GM23338 (cell line): Measurements from ENCODE around the gene SIRT1. TPM values are rescaled to one million over a fixed set of nuclear protein-coding genes. Genes with fewer than 3 reads are reported as not detected.

Experiments used
- ATAC-seq: fragments of 200-7000 bp; cut with Tn5 transposase; 3 replicates; pipeline ENCODE4 v1.9.1; 2020
- DNase-seq: peaks from one replicate; pipeline ENCODE4 v3.0.0-alpha.2; 2015; ENCODE audit warnings: low spot score
- H2AFZ ChIP-seq: fragments of 200-600 bp; sonication (generic); 2 replicates; pipeline ENCODE4 v1.8.0; 2016; ENCODE audit warnings: antibody characterized with exemption, mild to moderate bottlenecking, moderate library complexity
- H3F3A ChIP-seq: fragments of 200-600 bp; sonication (generic); replicated peaks from 2 replicates; pipeline ENCODE4 v1.8.0; 2017; ENCODE audit warnings: antibody characterized with exemption, mixed run types, low read depth
- H3K27ac ChIP-seq: fragments of 200-600 bp; sonication (generic); 2 replicates; pipeline ENCODE4 v1.6.1; 2016; ENCODE audit warnings: low read depth
- H3K27me3 ChIP-seq: fragments of 200-600 bp; sonication (generic); 2 replicates; pipeline ENCODE4 v1.8.0; 2016; ENCODE audit warnings: mild to moderate bottlenecking, mixed run types, moderate library complexity; ENCODE audit not compliant: insufficient read depth
- H3K36me3 ChIP-seq: fragments of 200-600 bp; sonication (generic); 2 replicates; pipeline ENCODE4 v1.8.0; 2016; ENCODE audit warnings: mild to moderate bottlenecking; ENCODE audit not compliant: insufficient read depth
- H3K4me1 ChIP-seq: fragments of 200-600 bp; sonication (generic); 2 replicates; pipeline ENCODE4 v1.8.0; 2016; ENCODE audit warnings: mild to moderate bottlenecking, moderate library complexity; ENCODE audit not compliant: insufficient read depth
- H3K4me2 ChIP-seq: fragments of 200-600 bp; sonication (generic); 2 replicates; pipeline ENCODE4 v1.7.1; 2017; ENCODE audit warnings: mixed run types
- H3K4me3 ChIP-seq: fragments of 200-600 bp; sonication (generic); 2 replicates; pipeline ENCODE4 v1.6.1; 2016; ENCODE audit warnings: mixed run types
- H3K79me2 ChIP-seq: fragments of 200-600 bp; sonication (generic); replicated peaks from 2 replicates; pipeline ENCODE4 v1.8.0; 2017; ENCODE audit warnings: mild to moderate bottlenecking; ENCODE audit not compliant: insufficient read depth
- H3K9me2 ChIP-seq: fragments of 200-600 bp; sonication (generic); 2 replicates; pipeline ENCODE4 v1.8.0; 2017; ENCODE audit not compliant: insufficient read depth
- H4K20me1 ChIP-seq: fragments of 200-600 bp; sonication (generic); replicated peaks from 2 replicates; pipeline ENCODE4 v1.8.0; 2017; ENCODE audit warnings: mild to moderate bottlenecking; ENCODE audit not compliant: insufficient read depth
- H3K27ac Mint-ChIP-seq: 2 replicates; pipeline ENCODE4 v1.8.0; 2020; ENCODE audit warnings: inconsistent platforms, mild to moderate bottlenecking, moderate library complexity, mixed read lengths
- H3K27me3 Mint-ChIP-seq: 3 replicates; pipeline ENCODE4 v1.8.0; 2022; ENCODE audit warnings: low read depth, mild to moderate bottlenecking, moderate library complexity, mixed read lengths, inconsistent platforms; ENCODE audit not compliant: insufficient read depth, poor library complexity
- H3K36me3 Mint-ChIP-seq: 3 replicates; pipeline ENCODE4 v1.8.0; 2021; ENCODE audit warnings: low read depth, mild to moderate bottlenecking, inconsistent platforms, moderate library complexity, mixed read lengths
- H3K4me1 Mint-ChIP-seq: 3 replicates; pipeline ENCODE4 v1.8.0; 2020; ENCODE audit warnings: mild to moderate bottlenecking, inconsistent platforms, mixed read lengths
- H3K4me3 Mint-ChIP-seq: 3 replicates; pipeline ENCODE4 v1.8.0; 2021; ENCODE audit warnings: moderate library complexity, mild to moderate bottlenecking, inconsistent platforms, mixed read lengths
- H3K9me3 Mint-ChIP-seq: 3 replicates; pipeline ENCODE4 v1.8.0; 2020; ENCODE audit warnings: moderate library complexity, mild to moderate bottlenecking, inconsistent platforms, mixed read lengths
- CREB1 ChIP-seq: fragments of 250-450 bp; sonication (Bioruptor Pico); IDR thresholded peaks from 2 replicates; pipeline ENCODE4 v1.5.0; 2020; ENCODE audit warnings: low read depth, mild to moderate bottlenecking, moderate library complexity
- ETS1 ChIP-seq: IDR thresholded peaks from 2 replicates; pipeline ENCODE4 v1.6.1; 2016; ENCODE audit warnings: antibody characterized with exemption
- JUNB ChIP-seq: IDR thresholded peaks from one replicate; pipeline ENCODE4 v1.6.1; 2016; ENCODE audit warnings: antibody characterized with exemption; ENCODE audit not compliant: unreplicated experiment
- NANOG ChIP-seq: IDR thresholded peaks from 2 replicates; pipeline ENCODE4 v1.6.1; 2016; ENCODE audit warnings: antibody characterized with exemption, borderline replicate concordance
- POLR2AphosphoS5 ChIP-seq: IDR thresholded peaks from 2 replicates; pipeline ENCODE4 v1.6.1; 2016; ENCODE audit warnings: antibody characterized with exemption, low read depth
- STAT1 ChIP-seq: IDR thresholded peaks from one replicate; pipeline ENCODE4 v1.6.1; 2016; ENCODE audit warnings: antibody characterized with exemption; ENCODE audit not compliant: unreplicated experiment
- ZNF114 ChIP-seq: fragments of 250-450 bp; sonication (Bioruptor Pico); IDR thresholded peaks from 2 replicates; pipeline ENCODE4 v1.5.0; 2020; ENCODE audit warnings: mild to moderate bottlenecking, moderate library complexity
- polyA plus RNA-seq: library from polyadenylated mRNA; unstranded; fragments of >200 nt; fragmentation: Nextera tagmentation; extraction: Ambion mirVana; gene quantifications from 2 replicates; pipeline ENCODE4 v1.2.1, GENCODE V29; 2016
- total RNA-seq: library from RNA; depleted of rRNA; stranded (reverse); fragments of >200 nt; shearing (Covaris generic); gene quantifications from 2 replicates; pipeline ENCODE4 v1.2.3, GENCODE V29; 2014
- TF ChIP-seq, protein P1 (sequence below): fragments of 250-450 bp; sonication (Bioruptor Pico); IDR thresholded peaks from 2 replicates; pipeline ENCODE4 v1.5.0; 2020; ENCODE audit warnings: mild to moderate bottlenecking, moderate library complexity
- TF ChIP-seq, protein P2 (sequence below), 2 experiments: fragments of 200-600 bp in 1 of 2; sonication (generic) in 1 of 2; conservative IDR thresholded peaks; 2 replicates each; pipeline versions ENCODE4 v1.5.1 to v1.6.1; 2016 to 2017; ENCODE audit warnings: antibody characterized with exemption in 2 of 2, low read depth in 2 of 2, mild to moderate bottlenecking in 2 of 2, moderate library complexity in 1 of 2

The SIRT1 gene
- total and polyA plus RNA-seq, 2 experiments from 2014 or later: 35.9 to 61.6 TPM

DNA sequence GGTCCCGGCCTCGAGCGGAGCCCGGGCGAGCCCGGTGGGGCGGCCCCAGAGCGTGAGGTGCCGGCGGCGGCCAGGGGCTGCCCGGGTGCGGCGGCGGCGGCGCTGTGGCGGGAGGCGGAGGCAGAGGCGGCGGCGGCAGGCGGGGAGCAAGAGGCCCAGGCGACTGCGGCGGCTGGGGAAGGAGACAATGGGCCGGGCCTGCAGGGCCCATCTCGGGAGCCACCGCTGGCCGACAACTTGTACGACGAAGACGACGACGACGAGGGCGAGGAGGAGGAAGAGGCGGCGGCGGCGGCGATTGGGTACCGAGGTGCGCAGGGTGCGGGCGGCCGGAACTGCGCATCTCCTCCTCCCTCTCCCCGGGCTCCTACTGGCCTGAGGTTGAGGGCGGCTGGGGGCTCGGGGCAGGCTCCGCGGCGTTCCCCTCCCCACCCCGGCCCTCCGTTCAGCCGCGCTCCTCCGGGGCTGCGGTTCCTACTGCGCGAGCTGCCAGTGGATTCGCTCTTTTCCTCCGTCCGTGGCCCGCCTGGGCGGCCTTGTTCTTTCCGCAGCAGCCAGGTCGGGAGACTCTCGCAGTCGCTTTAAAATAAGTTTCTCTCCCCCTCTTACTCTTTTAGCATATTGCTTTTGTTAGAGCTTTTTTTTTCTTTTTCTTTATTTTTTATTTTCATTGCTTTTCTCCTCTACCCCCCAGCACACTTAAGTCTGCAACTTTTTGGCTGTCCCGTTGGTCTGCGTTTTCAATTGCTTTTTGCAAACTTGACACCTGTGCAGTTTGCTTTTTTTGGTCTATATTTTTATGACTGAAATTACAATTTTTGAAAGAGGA, 600 bp downstream of the SIRT1 start:
- H4K20me1 ChIP-seq: peaks cover 39% of the 10 kb centered on the region
- peaks cover 12% of the 10 kb centered on the region for H3K27me3 Mint-ChIP-seq
- peaks cover 33% of the 10 kb centered on the region for H3K36me3 ChIP-seq
- H3K4me2 ChIP-seq: peak overlapping the region; percentile 93
- TF ChIP-seq STAT1 (no peak), POLR2AphosphoS5 (no peak; the same call in 1 of the 2 replicates), CREB1 (CRISPR knock-in tag) (no peak), ETS1 (peak; percentile 13; the same call in 1 of the 2 replicates)
- H2AFZ ChIP-seq: no peak overlapping the region
- peak; percentile 84 for DNase-seq
- H3K27me3 ChIP-seq: no peaks in the 10 kb centered on the region
- peak overlapping the region; percentile 94 for H3K4me3 ChIP-seq
- H3K36me3 Mint-ChIP-seq: peaks cover 49% of the 10 kb centered on the region
- peaks cover 9% of the 10 kb centered on the region for H3F3A ChIP-seq
- peak overlapping the region; percentile 93 for H3K27ac ChIP-seq
- H3K27ac Mint-ChIP-seq: peak overlapping the region; percentile 92
- H3K4me1 Mint-ChIP-seq: peaks cover 18% of the 10 kb centered on the region
- H3K9me3 Mint-ChIP-seq: peaks cover 2% of the 10 kb centered on the region; the same call in 1 of the 3 replicates
- peak; percentile 67 for ATAC-seq
- peaks cover 19% of the 10 kb centered on the region for H3K4me1 ChIP-seq
- peaks cover 52% of the 10 kb centered on the region for H3K79me2 ChIP-seq
- no peaks in the 10 kb centered on the region for H3K9me2 ChIP-seq
- peak overlapping the region; percentile 89 for H3K4me3 Mint-ChIP-seq

DNA sequence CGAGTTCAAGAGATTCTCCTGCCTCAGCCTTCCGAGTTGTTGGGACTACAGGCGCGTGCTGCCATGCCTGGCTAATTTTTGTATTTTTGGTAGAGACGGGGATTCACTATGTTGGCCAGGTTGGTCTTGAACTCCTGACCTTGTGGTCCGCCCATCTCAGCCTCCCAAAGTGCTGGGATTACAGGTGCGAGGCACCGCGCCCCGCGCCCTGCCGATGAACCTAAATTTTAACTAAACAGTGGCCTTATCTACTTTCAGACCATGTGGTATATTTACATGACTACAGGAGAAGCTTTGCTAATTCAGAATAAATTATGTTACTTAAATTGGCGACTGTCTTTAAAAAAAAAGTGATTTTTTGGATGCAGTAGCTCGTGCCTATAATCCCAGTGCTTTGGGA, 9.2 kb downstream of the SIRT1 start:
- no peak overlapping the region for H3K4me3 Mint-ChIP-seq
- H3K36me3 Mint-ChIP-seq: peaks cover 94% of the 10 kb centered on the region
- Histone ChIP-seq H3F3A (no peaks in the 10 kb centered on the region), H3K9me2 (no peaks in the 10 kb centered on the region), H2AFZ (no peak overlapping the region), H3K4me1 (no peaks in the 10 kb centered on the region), H3K4me2 (no peak overlapping the region), H3K27ac (no peak overlapping the region), H3K4me3 (no peak overlapping the region), H3K27me3 (no peaks in the 10 kb centered on the region), H3K36me3 (peaks cover 88% of the 10 kb centered on the region), H4K20me1 (peaks cover 45% of the 10 kb centered on the region), H3K79me2 (peaks cover 100% of the 10 kb centered on the region)
- 0 out of 3 replicates have a peak, but pooled peaks cover 4% of the 10 kb centered on the region for H3K4me1 Mint-ChIP-seq
- ATAC-seq (no peak), DNase-seq (no peak)
- H3K27ac Mint-ChIP-seq: no peak overlapping the region
- H3K9me3 Mint-ChIP-seq: no peaks in the 10 kb centered on the region
- peaks cover 6% of the 10 kb centered on the region for H3K27me3 Mint-ChIP-seq
- TF ChIP-seq NANOG (no peak), JUNB (no peak), ETS1 (no peak), STAT1 (no peak), POLR2AphosphoS5 (no peak), ZNF114 (CRISPR knock-in tag) (no peak)
- TF ChIP-seq, protein P1, sequence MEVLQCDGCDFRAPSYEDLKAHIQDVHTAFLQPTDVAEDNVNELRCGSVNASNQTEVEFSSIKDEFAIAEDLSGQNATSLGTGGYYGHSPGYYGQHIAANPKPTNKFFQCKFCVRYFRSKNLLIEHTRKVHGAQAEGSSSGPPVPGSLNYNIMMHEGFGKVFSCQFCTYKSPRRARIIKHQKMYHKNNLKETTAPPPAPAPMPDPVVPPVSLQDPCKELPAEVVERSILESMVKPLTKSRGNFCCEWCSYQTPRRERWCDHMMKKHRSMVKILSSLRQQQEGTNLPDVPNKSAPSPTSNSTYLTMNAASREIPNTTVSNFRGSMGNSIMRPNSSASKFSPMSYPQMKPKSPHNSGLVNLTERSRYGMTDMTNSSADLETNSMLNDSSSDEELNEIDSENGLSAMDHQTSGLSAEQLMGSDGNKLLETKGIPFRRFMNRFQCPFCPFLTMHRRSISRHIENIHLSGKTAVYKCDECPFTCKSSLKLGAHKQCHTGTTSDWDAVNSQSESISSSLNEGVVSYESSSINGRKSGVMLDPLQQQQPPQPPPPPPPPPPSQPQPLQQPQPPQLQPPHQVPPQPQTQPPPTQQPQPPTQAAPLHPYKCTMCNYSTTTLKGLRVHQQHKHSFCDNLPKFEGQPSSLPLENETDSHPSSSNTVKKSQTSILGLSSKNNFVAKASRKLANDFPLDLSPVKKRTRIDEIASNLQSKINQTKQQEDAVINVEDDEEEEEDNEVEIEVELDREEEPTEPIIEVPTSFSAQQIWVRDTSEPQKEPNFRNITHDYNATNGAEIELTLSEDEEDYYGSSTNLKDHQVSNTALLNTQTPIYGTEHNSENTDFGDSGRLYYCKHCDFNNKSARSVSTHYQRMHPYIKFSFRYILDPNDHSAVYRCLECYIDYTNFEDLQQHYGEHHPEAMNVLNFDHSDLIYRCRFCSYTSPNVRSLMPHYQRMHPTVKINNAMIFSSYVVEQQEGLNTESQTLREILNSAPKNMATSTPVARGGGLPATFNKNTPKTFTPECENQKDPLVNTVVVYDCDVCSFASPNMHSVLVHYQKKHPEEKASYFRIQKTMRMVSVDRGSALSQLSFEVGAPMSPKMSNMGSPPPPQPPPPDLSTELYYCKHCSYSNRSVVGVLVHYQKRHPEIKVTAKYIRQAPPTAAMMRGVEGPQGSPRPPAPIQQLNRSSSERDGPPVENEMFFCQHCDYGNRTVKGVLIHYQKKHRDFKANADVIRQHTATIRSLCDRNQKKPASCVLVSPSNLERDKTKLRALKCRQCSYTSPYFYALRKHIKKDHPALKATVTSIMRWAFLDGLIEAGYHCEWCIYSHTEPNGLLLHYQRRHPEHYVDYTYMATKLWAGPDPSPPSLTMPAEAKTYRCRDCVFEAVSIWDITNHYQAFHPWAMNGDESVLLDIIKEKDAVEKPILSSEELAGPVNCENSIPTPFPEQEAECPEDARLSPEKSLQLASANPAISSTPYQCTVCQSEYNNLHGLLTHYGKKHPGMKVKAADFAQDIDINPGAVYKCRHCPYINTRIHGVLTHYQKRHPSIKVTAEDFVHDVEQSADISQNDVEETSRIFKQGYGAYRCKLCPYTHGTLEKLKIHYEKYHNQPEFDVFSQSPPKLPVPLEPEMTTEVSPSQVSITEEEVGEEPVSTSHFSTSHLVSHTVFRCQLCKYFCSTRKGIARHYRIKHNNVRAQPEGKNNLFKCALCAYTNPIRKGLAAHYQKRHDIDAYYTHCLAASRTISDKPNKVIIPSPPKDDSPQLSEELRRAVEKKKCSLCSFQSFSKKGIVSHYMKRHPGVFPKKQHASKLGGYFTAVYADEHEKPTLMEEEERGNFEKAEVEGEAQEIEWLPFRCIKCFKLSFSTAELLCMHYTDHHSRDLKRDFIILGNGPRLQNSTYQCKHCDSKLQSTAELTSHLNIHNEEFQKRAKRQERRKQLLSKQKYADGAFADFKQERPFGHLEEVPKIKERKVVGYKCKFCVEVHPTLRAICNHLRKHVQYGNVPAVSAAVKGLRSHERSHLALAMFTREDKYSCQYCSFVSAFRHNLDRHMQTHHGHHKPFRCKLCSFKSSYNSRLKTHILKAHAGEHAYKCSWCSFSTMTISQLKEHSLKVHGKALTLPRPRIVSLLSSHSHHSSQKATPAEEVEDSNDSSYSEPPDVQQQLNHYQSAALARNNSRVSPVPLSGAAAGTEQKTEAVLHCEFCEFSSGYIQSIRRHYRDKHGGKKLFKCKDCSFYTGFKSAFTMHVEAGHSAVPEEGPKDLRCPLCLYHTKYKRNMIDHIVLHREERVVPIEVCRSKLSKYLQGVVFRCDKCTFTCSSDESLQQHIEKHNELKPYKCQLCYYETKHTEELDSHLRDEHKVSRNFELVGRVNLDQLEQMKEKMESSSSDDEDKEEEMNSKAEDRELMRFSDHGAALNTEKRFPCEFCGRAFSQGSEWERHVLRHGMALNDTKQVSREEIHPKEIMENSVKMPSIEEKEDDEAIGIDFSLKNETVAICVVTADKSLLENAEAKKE (CRISPR knock-in tag): no peak
- TF ChIP-seq, protein P2, sequence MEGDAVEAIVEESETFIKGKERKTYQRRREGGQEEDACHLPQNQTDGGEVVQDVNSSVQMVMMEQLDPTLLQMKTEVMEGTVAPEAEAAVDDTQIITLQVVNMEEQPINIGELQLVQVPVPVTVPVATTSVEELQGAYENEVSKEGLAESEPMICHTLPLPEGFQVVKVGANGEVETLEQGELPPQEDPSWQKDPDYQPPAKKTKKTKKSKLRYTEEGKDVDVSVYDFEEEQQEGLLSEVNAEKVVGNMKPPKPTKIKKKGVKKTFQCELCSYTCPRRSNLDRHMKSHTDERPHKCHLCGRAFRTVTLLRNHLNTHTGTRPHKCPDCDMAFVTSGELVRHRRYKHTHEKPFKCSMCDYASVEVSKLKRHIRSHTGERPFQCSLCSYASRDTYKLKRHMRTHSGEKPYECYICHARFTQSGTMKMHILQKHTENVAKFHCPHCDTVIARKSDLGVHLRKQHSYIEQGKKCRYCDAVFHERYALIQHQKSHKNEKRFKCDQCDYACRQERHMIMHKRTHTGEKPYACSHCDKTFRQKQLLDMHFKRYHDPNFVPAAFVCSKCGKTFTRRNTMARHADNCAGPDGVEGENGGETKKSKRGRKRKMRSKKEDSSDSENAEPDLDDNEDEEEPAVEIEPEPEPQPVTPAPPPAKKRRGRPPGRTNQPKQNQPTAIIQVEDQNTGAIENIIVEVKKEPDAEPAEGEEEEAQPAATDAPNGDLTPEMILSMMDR (conservative IDR thresholded peaks at IDR 0.05; ENCODE audit: low read depth in 2 of 2): no peak
